Measurements from ENCODE around the gene LPAR1. TPM values are rescaled to one million over a fixed set of nuclear protein-coding genes. Genes with fewer than 3 reads are reported as not detected.

Gene LPAR1
- polyA plus RNA-seq, 1 experiment: 581 TPM

DNA sequence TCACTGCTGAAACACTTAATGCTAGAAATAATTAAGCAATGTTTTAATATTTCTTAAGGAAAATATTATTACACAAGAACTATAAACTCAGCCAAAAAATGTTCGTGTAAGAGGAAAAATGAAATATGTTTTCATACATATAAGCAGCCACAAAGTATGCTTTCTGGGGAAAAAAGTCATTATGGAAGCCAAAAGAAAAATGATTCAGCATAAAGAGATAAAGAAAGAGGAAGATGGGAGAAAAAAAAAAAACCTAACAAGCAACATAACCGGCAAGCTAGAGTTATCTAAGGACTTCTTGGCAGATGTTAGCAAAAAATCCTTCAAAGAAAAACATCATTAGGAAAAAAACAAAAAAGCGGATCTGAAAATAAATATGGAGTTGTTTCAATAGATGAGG lies 190.6 kb downstream of the LPAR1 start:
- Histone ChIP-seq H3K27ac (ENCODE audit: low read depth, low read length) (no peak overlapping the region), H3K4me3 (ENCODE audit: low read depth, low read length) (no peak overlapping the region), H3K27me3 (ENCODE audit: control insufficient read depth, insufficient read depth, low read length) (no peaks in the 10 kb centered on the region), H3K9me3 (ENCODE audit: control insufficient read depth, insufficient read depth, low read length) (no peaks in the 10 kb centered on the region; the same call in 1 of the 2 replicates)
- ChIA-PET POLR2A (no interaction called here), CTCF (no interaction called here)
- DNase-seq (ENCODE audit: low read depth, low spot score): no peak
- TF ChIP-seq, protein P1, sequence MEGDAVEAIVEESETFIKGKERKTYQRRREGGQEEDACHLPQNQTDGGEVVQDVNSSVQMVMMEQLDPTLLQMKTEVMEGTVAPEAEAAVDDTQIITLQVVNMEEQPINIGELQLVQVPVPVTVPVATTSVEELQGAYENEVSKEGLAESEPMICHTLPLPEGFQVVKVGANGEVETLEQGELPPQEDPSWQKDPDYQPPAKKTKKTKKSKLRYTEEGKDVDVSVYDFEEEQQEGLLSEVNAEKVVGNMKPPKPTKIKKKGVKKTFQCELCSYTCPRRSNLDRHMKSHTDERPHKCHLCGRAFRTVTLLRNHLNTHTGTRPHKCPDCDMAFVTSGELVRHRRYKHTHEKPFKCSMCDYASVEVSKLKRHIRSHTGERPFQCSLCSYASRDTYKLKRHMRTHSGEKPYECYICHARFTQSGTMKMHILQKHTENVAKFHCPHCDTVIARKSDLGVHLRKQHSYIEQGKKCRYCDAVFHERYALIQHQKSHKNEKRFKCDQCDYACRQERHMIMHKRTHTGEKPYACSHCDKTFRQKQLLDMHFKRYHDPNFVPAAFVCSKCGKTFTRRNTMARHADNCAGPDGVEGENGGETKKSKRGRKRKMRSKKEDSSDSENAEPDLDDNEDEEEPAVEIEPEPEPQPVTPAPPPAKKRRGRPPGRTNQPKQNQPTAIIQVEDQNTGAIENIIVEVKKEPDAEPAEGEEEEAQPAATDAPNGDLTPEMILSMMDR (IDR thresholded peaks at IDR 0.05; ENCODE audit: low read depth, low read length): no peak

DNA sequence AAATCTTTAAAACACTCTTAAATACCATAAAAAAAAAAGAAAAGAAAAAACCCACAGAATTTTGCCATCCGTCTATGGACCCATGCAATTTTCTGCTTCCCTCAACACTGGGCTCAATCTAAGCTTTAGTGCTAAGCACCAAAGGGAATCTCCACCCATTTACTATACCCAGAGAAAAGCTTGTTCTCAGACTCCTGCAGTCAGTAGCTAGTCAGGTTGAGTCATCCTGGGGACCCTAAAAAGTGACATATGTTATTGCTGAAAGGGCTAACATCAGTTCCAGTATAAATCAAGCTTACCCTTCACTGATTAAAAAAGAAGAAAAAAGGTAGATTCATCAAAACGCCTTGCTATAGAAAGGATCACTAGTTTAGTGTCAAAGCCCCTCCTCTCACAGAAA lies 192.1 kb downstream of the LPAR1 start:
- Histone ChIP-seq H3K4me3 (ENCODE audit: low read depth, low read length) (no peak overlapping the region), H3K27me3 (ENCODE audit: control insufficient read depth, insufficient read depth, low read length) (no peaks in the 10 kb centered on the region), H3K9me3 (ENCODE audit: control insufficient read depth, insufficient read depth, low read length) (no peaks in the 10 kb centered on the region; the same call in 1 of the 2 replicates), H3K27ac (ENCODE audit: low read depth, low read length) (no peak overlapping the region)
- DNase-seq (ENCODE audit: low read depth, low spot score): no peak
- CTCF ChIA-PET: no interaction called here
- TF ChIP-seq, protein P1 (IDR thresholded peaks at IDR 0.05; ENCODE audit: low read depth, low read length): no peak
- POLR2A ChIA-PET: no interaction called here

DNA sequence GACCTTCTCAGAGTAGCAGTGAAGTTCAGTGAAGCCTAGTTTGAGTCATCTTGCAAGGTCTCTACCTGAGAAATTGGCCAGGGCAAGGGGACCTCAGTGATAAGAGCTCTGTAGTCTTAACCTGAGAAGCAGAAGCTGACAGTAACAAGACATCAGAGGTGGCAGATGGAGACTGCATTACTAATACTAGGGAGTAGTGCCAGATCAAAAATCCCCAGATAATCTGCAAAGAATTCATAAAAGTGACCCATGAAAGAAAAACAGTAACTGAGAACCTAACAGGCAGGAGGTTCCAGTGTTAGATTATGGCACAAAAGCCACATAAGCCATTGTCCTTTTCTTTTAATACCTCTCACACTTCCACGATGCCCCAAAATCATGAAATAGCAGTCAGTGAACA lies 194.1 kb downstream of the LPAR1 start:
- H3K27ac ChIP-seq (ENCODE audit: low read depth, low read length): no peak overlapping the region
- ChIA-PET POLR2A (no interaction called here), CTCF (no interaction called here)
- no peak overlapping the region for H3K4me3 ChIP-seq (ENCODE audit: low read depth, low read length)
- no peaks in the 10 kb centered on the region for H3K27me3 ChIP-seq (ENCODE audit: control insufficient read depth, insufficient read depth, low read length)
- H3K9me3 ChIP-seq (ENCODE audit: control insufficient read depth, insufficient read depth, low read length): no peaks in the 10 kb centered on the region; the same call in 1 of the 2 replicates
- DNase-seq (ENCODE audit: low read depth, low spot score): no peak
- TF ChIP-seq, protein P1 (IDR thresholded peaks at IDR 0.05; ENCODE audit: low read depth, low read length): no peak

DNA sequence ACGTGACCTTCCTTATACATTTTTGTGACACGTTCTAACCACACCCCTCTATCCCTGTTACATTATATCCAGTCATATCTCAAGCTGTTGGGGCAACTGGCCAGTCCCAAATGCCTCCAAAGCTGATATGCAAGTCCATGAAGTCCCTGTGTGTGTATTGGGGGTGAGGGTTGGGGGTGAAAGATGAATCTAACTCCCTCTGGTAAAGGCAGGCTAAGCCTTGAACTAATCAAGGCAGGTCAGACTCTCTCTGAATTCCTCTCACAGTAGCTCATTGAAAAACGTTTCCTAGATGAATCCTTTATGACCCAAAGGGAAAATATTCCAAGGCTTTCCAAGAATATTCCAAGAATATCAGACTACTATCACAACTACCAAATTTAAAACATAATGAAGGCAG lies 195.3 kb downstream of the LPAR1 start:
- ChIA-PET CTCF (no interaction called here), POLR2A (no interaction called here)

DNA sequence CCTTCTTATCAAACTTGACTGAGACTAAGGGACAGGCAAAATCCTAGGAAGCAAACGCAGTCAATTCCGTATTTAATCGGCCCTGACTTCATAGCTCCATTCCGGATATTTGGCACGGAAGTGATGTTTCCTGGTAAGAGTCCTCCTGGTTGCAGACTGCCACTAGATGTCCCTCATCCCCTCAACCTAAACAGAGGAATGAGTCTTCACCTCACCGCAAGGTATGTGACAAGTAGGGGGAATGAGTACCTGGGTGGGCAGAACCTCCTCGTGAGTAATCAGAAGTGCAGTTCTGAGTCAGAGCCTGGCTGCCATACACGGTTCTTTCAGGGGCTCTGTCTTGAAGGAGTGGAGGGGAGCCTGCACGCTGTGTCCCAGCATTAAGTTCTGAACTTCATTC lies 196.1 kb downstream of the LPAR1 start:
- Histone ChIP-seq H3K27me3 (ENCODE audit: control insufficient read depth, insufficient read depth, low read length) (no peaks in the 10 kb centered on the region), H3K4me3 (ENCODE audit: low read depth, low read length) (no peak overlapping the region), H3K9me3 (ENCODE audit: control insufficient read depth, insufficient read depth, low read length) (peaks cover 4% of the 10 kb centered on the region), H3K27ac (ENCODE audit: low read depth, low read length) (no peak overlapping the region)
- CTCF ChIA-PET: no interaction called here
- no peak for DNase-seq (ENCODE audit: low read depth, low spot score)
- POLR2A ChIA-PET: no interaction called here
- TF ChIP-seq, protein P1 (IDR thresholded peaks at IDR 0.05; ENCODE audit: low read depth, low read length): no peak

More for the DNA sequence above, 195.3 kb downstream of the LPAR1 start:
- H3K9me3 ChIP-seq (ENCODE audit: control insufficient read depth, insufficient read depth, low read length): peaks cover 4% of the 10 kb centered on the region
- no peaks in the 10 kb centered on the region for H3K27me3 ChIP-seq (ENCODE audit: control insufficient read depth, insufficient read depth, low read length)
- H3K27ac ChIP-seq (ENCODE audit: low read depth, low read length): no peak overlapping the region
- TF ChIP-seq, protein P1 (IDR thresholded peaks at IDR 0.05; ENCODE audit: low read depth, low read length): no peak
- H3K4me3 ChIP-seq (ENCODE audit: low read depth, low read length): no peak overlapping the region
- DNase-seq (ENCODE audit: low read depth, low spot score): no peak

Measured in AG04450 (cell line).